GM19351 (cell line): Measurements from ENCODE around the gene LETM1.

Experiments used
- ATAC-seq: cut with Tn5 transposase; IDR thresholded peaks from one replicate; pipeline ENCODE4 v1.9.1; 2021; ENCODE audit warnings: mild to moderate bottlenecking, moderate library complexity; ENCODE audit not compliant: unreplicated experiment

The LETM1 gene

GRCh38 chr4:1808851-1809753 lies 46.9 kb downstream of the LETM1 start:
- no peak for ATAC-seq

- no peak for ATAC-seq
These were observed 47.6 kb downstream of the LETM1 start for GRCh38 chr4:1808396-1808795.

GRCh38 chr4:1807332-1807777 lies 48.6 kb downstream of the LETM1 start:
- no peak for ATAC-seq

- no peak for ATAC-seq
These were observed 49.2 kb downstream of the LETM1 start for GRCh38 chr4:1806596-1807331.

GRCh38 chr4:1806223-1806564 lies 49.8 kb downstream of the LETM1 start:
- ATAC-seq: no peak

GRCh38 chr4:1805493-1806222 lies 50.3 kb downstream of the LETM1 start:
- ATAC-seq: no peak

GRCh38 chr4:1804638-1805492 lies 51.1 kb downstream of the LETM1 start:
- ATAC-seq: no peak

- no peak for ATAC-seq
These were observed 52.2 kb downstream of the LETM1 start for GRCh38 chr4:1803523-1804423.

GRCh38 chr4:1802720-1803522 lies 53.0 kb downstream of the LETM1 start:
- no peak for ATAC-seq

GRCh38 chr4:1802151-1802715 lies 53.7 kb downstream of the LETM1 start:
- no peak for ATAC-seq

- no peak for ATAC-seq
These were observed 54.5 kb downstream of the LETM1 start for GRCh38 chr4:1801286-1801958.

GRCh38 chr4:1800805-1801204 lies 55.2 kb downstream of the LETM1 start:
- no peak for ATAC-seq

GRCh38 chr4:1799387-1800375 lies 56.3 kb downstream of the LETM1 start:
- ATAC-seq: no peak

- no peak for ATAC-seq
These were observed 57.2 kb downstream of the LETM1 start for GRCh38 chr4:1798580-1799386.

GRCh38 chr4:1797861-1798579 lies 57.9 kb downstream of the LETM1 start:
- ATAC-seq: no peak
